ENCODE results near the gene CHADL. TPM values are rescaled to one million over a fixed set of nuclear protein-coding genes. Genes with fewer than 3 reads are reported as not detected.
"Not testable (repeated sequence)": the region's sequence is repeated elsewhere in the genome, so short reads cannot be mapped to it uniquely, and the experiment has no call there.

Gene CHADL
- total RNA-seq, 1 donor from 2014 or later: 0.64 TPM

DNA sequence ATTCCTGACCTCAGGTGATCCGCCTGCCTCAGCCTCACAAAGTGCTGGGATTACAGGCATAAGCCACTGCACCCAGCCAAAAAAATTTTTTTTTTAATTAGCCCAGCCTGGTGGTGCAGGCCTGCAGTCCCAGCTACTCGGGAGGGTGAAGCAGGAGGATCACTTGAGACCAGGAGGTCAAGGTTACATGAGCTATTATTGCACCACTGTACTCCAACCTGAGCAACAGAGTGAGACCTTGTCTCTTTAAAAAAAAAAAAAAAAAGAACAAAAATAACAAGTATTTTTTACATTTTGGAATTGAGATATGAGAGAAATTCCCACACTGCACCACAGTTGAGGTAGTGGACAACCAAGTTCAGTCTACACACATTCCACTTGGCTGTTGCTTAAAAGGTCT, 49.3 kb downstream of the CHADL start:
- DNase-seq (ENCODE audit: low read depth in 2 of 2): no peak

DNA sequence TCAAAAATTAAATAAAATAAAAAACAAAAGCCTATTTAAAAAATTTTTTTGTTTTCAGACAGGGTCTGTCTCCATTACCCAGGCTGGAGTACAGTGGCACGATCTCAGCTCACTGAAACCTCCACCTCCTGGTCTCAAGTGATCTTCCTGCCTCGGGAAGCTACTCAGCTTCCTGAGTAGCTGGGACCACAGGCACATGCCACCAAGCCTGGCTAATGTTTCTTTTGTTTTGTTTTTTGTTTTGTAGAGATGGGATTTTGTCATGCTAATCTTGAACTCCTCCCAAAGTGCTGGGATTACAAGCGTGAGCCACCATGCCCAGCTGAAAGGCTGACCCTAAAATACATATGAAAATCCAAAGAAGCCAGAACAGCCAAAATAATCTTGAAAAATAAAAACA, 56.1 kb downstream of the CHADL start:
- DNase-seq (ENCODE audit: low read depth in 2 of 2): peak in 1 of 2 donors; percentile 39

DNA sequence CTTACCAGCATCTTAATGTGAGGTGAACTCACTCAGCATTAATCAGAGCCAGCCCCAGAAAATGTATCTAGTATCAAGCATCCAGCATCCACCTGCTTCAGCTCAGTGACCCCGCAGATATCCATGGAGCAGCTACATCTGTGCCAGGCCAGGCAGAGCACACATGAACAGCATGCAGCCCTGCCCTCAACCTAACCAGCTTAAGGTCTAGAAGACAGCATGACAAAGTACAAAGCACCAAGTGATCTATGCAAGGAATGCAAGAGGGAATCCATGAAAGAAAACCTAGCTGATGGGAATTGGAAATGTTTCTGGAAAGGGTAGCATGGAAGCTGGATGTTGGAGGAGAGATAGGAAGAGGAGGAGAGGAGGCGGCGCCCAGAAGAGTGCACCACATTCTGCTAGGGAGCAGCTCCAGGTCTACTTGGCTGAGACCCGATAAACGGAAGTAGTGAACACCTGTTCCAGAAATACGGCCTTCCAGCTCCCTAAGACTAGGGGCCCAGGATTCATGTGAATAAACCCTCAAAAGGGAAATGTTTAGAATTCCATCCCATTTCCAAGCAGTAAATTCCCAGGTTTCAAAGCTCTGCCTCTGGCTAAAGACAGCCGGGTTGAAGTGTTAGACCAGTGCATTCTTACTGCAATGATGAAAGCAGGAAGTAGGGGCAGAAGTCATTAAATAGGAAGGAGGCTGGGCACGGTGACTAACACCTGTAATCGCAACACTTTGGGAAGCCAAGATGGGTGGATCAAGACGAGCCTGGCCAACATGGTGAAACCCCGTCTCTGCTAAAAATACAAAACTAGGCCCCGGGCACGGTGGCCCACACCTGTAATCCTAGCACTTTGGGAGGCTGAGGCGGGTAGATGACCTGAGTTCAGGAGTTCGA, 59.1 kb downstream of the CHADL start:
- peak in 1 of 2 donors; percentile 59 for DNase-seq (ENCODE audit: low read depth in 2 of 2)

DNA sequence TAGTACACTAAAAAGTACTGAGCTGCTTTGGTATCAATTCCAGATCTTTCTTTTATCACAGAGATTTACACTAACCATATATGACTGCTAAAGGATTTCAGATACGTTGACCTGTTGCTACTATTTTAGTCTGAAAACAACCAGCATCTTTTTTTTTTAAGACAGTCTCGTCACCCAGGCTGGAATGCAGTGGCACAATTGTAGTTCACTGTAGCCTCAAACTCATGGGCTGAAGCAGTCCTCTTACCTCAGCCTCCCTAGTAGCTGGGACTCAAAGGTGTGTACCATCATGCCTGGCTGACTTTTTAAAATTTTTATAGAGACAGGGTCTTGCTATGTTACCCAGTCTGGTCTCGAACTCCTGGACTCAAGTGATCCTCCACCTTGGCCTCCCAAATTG, 59.8 kb downstream of the CHADL start:
- DNase-seq (ENCODE audit: low read depth in 2 of 2): no peak

DNA sequence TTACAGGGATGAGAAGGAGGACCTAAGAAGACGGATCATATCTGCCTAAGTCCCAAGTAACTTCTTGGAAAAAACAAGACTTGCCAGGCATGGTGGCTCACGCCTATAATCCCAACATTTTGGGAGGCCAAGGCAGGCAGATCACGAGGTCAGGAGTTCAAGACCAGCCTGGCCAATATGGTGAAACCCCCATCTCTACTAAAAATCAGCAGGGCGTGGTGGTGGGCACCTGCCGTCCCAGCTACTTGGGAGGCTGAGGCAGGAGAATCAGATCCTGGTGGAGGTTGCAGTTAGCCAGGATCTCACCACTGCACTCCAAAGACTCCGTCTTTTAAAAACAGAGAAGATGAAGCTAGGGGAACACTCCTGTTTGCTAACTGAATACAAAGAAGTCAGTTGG, 60.4 kb downstream of the CHADL start:
- not testable (repeated sequence) for DNase-seq (ENCODE audit: low read depth in 2 of 2)

Other genes starting within 250 kb of the CHADL start
- gene EP300, start 148.3 kb downstream of the CHADL start, total RNA-seq: 21.2 and 49.6 TPM in 2 replicates
- gene L3MBTL2, start 35.6 kb downstream of the CHADL start, total RNA-seq: 19.6 and 24.3 TPM in 2 replicates
- gene RANGAP1, start 45.3 kb upstream of the CHADL start, total RNA-seq: 65.1 and 72.2 TPM in 2 replicates
- 37.5 and 57.9 TPM in 2 replicates for gene ZC3H7B, start 60.6 kb upstream of the CHADL start, total RNA-seq
- gene TEF, start 141.0 kb upstream of the CHADL start, total RNA-seq: 3.0 and 4.2 TPM in 2 replicates
- gene TOB2, start 205.9 kb upstream of the CHADL start, total RNA-seq: 11.3 and 17.7 TPM in 2 replicates
- gene PHF5A, start 227.8 kb upstream of the CHADL start, total RNA-seq: 62.8 and 68.0 TPM in 2 replicates
- gene ACO2, start 228.2 kb upstream of the CHADL start, total RNA-seq: 66.5 and 93.9 TPM in 2 replicates

All from dermis microvascular lymphatic vessel endothelial cell (primary cell).